Adrenal gland (tissue), 5 donors: Measurements from ENCODE around the gene BICDL1.

Experiments used
- POLR2A ChIP-seq, 2 donors: fragments of 450-650 bp; IDR thresholded peaks; one replicate each; pipeline ENCODE4 v1.6.1; 2017; ENCODE audit warnings: antibody characterized with exemption in 2 of 2, mild to moderate bottlenecking in 2 of 2, moderate library complexity in 1 of 2
- TF ChIP-seq, protein P1 (sequence below), 6 experiments: fragments of 450-650 bp in 4 of 6; fragments of 200-600 bp in 2 of 6; sonication (generic) in 1 of 6; IDR thresholded peaks; 1 replicate in 5 of 6; 2 replicates in 1 of 6; pipeline versions ENCODE4 v1.5.1 to v1.8.0; 2016 to 2021; ENCODE audit warnings: antibody characterized with exemption in 6 of 6, mild to moderate bottlenecking in 2 of 6, moderate library complexity in 1 of 6
- donor health status: DM: no; HTN: no; CAD: no.

DNA sequence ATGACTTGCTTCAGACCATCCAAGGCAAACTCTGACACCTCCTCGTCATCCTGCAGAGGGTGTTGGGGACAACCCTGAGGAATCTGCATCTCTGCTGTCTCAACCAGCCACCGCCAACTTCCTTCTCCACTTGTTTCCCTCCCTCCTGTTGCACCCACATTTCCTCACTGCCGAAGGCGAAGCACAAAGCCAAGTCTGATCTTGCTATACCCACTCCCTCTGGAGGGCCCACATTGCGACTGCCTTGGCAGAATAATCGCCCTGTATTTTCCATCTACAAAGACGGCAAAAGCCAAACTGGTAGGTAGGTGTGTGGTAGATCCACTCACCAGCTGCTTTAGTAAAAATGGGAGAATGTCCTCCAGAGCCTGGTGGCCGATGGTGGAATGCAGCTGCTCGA lies 149.3 kb downstream of the BICDL1 start:
- TF ChIP-seq, protein P1, sequence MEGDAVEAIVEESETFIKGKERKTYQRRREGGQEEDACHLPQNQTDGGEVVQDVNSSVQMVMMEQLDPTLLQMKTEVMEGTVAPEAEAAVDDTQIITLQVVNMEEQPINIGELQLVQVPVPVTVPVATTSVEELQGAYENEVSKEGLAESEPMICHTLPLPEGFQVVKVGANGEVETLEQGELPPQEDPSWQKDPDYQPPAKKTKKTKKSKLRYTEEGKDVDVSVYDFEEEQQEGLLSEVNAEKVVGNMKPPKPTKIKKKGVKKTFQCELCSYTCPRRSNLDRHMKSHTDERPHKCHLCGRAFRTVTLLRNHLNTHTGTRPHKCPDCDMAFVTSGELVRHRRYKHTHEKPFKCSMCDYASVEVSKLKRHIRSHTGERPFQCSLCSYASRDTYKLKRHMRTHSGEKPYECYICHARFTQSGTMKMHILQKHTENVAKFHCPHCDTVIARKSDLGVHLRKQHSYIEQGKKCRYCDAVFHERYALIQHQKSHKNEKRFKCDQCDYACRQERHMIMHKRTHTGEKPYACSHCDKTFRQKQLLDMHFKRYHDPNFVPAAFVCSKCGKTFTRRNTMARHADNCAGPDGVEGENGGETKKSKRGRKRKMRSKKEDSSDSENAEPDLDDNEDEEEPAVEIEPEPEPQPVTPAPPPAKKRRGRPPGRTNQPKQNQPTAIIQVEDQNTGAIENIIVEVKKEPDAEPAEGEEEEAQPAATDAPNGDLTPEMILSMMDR (IDR thresholded peaks at IDR 0.05), result no peak
- no peak for TF ChIP-seq POLR2A (IDR thresholded peaks at IDR 0.05)
